Neuron (in vitro differentiated cells): Measurements from ENCODE around the gene LRR1.

ENCODE experiments used
- H2AFZ ChIP-seq: one replicate; pipeline ENCODE4 v1.6.1; 2013; ENCODE audit warnings: low read depth, mild to moderate bottlenecking, inconsistent platforms, low read length, moderate library complexity
- H3K27me3 ChIP-seq: one replicate; pipeline ENCODE4 v1.6.1; 2013; ENCODE audit warnings: low read length; ENCODE audit not compliant: insufficient read depth
- H3K36me3 ChIP-seq: one replicate; pipeline ENCODE4 v1.6.1; 2013; ENCODE audit warnings: low read length; ENCODE audit not compliant: insufficient read depth
- H3K4me1 ChIP-seq: one replicate; pipeline ENCODE4 v1.6.1; 2013; ENCODE audit warnings: low read length; ENCODE audit not compliant: insufficient read depth
- H3K4me3 ChIP-seq: 2 replicates; pipeline ENCODE4 v1.5.1; 2013; ENCODE audit warnings: mild to moderate bottlenecking, low read length, moderate library complexity
- H3K9me3 ChIP-seq: one replicate; pipeline ENCODE4 v1.6.1; 2013; ENCODE audit warnings: low read length

Gene LRR1

GRCh38 chr14:49659526-49660455 is 61.1 kb downstream of the LRR1 start:
- no peak overlapping the region for H3K4me3 ChIP-seq
- H3K27me3 ChIP-seq = no peaks in the 10 kb centered on the region
- no peaks in the 10 kb centered on the region for H3K9me3 ChIP-seq
- H2AFZ ChIP-seq = no peak overlapping the region
- H3K36me3 ChIP-seq = peaks cover 10% of the 10 kb centered on the region
- H3K4me1 ChIP-seq = no peaks in the 10 kb centered on the region
